Measurements from ENCODE around the gene PIK3AP1.

Gene PIK3AP1

DNA sequence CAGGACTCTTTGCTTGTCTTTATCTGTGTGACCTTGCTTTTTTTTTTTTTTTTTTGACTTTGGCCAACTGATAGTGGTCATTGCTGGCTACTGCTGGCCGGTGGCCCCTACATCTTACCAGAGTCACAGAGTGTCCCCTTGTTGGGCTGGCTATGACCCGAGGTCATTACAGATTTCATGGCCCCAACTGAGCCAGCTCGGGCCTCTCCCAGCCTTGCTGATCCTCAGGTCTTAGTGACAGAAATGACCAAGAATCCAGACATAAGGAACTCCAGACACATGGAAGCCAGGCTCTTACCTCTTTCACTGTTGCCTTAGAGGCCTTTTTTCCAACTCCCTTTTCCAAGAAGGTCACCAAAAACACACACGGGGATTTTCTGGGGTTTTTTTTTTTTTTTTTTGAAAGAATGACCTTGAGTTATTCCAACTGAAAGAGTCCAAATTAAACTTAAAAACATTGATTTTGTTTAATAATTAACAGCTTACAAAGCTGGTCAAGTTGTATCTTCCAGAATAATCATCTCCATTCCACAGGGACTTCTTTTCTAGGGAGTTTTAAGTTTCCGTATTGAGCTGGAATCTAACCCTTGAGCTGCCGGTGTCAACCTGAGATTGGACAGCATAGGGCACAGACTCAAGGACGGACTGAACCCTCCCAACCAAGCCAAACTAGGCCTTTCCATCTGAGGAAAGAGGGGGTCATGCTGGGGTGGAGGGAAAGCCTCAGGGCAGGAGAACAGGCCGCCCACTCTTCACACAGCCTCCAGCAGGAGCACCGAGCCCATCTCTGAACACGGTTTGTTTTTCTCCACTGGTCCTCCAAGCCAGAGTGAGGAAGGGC is 43.8 kb downstream of the PIK3AP1 start:
- H4K20me1 ChIP-seq (ENCODE audit: insufficient read depth, low read length, poor library complexity, severe bottlenecking) = no peaks in the 10 kb centered on the region
- H3K9me3 ChIP-seq (ENCODE audit: insufficient read depth, low read depth, low read length) = no peaks in the 10 kb centered on the region
- H3K27me3 ChIP-seq (ENCODE audit: insufficient read depth, low read length, poor library complexity, severe bottlenecking) = no peaks in the 10 kb centered on the region
- no peaks in the 10 kb centered on the region for H3K9me2 ChIP-seq (replicated peaks; ENCODE audit: low read depth, low read length)
- H3K4me3 ChIP-seq (ENCODE audit: low read length, poor library complexity, severe bottlenecking) = no peak overlapping the region
- no peak for TF ChIP-seq EZH2phosphoT487 (IDR thresholded peaks at IDR 0.05; ENCODE audit: borderline replicate concordance)
- TF ChIP-seq, protein P1, sequence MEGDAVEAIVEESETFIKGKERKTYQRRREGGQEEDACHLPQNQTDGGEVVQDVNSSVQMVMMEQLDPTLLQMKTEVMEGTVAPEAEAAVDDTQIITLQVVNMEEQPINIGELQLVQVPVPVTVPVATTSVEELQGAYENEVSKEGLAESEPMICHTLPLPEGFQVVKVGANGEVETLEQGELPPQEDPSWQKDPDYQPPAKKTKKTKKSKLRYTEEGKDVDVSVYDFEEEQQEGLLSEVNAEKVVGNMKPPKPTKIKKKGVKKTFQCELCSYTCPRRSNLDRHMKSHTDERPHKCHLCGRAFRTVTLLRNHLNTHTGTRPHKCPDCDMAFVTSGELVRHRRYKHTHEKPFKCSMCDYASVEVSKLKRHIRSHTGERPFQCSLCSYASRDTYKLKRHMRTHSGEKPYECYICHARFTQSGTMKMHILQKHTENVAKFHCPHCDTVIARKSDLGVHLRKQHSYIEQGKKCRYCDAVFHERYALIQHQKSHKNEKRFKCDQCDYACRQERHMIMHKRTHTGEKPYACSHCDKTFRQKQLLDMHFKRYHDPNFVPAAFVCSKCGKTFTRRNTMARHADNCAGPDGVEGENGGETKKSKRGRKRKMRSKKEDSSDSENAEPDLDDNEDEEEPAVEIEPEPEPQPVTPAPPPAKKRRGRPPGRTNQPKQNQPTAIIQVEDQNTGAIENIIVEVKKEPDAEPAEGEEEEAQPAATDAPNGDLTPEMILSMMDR (conservative IDR thresholded peaks at IDR 0.05; ENCODE audit: low read length) = no peak
- H3F3A ChIP-seq (ENCODE audit: low read depth) = no peaks in the 10 kb centered on the region; the same call in 1 of the 2 replicates
- H3K9ac ChIP-seq (ENCODE audit: low read depth, low read length, poor library complexity, severe bottlenecking) = no peak overlapping the region
- peaks cover 23% of the 10 kb centered on the region for H3K4me1 ChIP-seq (ENCODE audit: insufficient read depth, low read length, poor library complexity, severe bottlenecking)
- no peak overlapping the region for H2AFZ ChIP-seq (ENCODE audit: low read length)
- H3K79me2 ChIP-seq (ENCODE audit: insufficient read depth, low read length) = peaks cover 27% of the 10 kb centered on the region; the same call in 1 of the 2 replicates
- no peaks in the 10 kb centered on the region; the same call in 1 of the 2 replicates for H3K36me3 ChIP-seq (ENCODE audit: insufficient read depth, low read length)
- no peak overlapping the region for H3K4me2 ChIP-seq (ENCODE audit: low read depth, low read length, poor library complexity, severe bottlenecking)

DNA sequence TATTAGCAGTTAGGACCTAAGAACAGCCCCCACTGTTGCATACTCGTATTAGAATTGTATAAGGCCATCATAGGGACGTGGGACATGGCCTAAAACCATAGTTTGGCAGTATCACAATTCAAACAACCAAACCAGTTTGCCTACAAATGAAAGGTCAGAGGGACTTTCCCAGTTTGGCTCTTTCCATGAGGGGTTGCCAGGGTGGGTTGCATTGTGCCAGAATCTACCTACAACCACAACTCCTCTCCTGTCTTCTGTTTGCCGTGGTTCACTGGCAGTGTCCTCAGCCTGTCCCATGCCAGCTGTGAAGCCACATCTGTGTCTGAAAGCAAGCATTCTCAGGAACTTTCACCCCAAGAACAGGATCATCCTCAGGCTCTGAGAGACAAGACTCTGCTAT is 44.5 kb downstream of the PIK3AP1 start:
- Histone ChIP-seq H3K9me3 (ENCODE audit: insufficient read depth, low read depth, low read length) (no peaks in the 10 kb centered on the region), H3K9me2 (replicated peaks; ENCODE audit: low read depth, low read length) (no peaks in the 10 kb centered on the region), H4K20me1 (ENCODE audit: insufficient read depth, low read length, poor library complexity, severe bottlenecking) (no peaks in the 10 kb centered on the region), H3K9ac (ENCODE audit: low read depth, low read length, poor library complexity, severe bottlenecking) (no peak overlapping the region), H3K4me1 (ENCODE audit: insufficient read depth, low read length, poor library complexity, severe bottlenecking) (peaks cover 23% of the 10 kb centered on the region), H3K27me3 (ENCODE audit: insufficient read depth, low read length, poor library complexity, severe bottlenecking) (no peaks in the 10 kb centered on the region), H2AFZ (ENCODE audit: low read length) (no peak overlapping the region), H3F3A (ENCODE audit: low read depth) (no peaks in the 10 kb centered on the region; the same call in 1 of the 2 replicates), H3K4me3 (ENCODE audit: low read length, poor library complexity, severe bottlenecking) (no peak overlapping the region), H3K79me2 (ENCODE audit: insufficient read depth, low read length) (peaks cover 23% of the 10 kb centered on the region; the same call in 1 of the 2 replicates), H3K36me3 (ENCODE audit: insufficient read depth, low read length) (no peaks in the 10 kb centered on the region; the same call in 1 of the 2 replicates), H3K4me2 (ENCODE audit: low read depth, low read length, poor library complexity, severe bottlenecking) (no peak overlapping the region)
- TF ChIP-seq EZH2phosphoT487 (IDR thresholded peaks at IDR 0.05; ENCODE audit: borderline replicate concordance) = no peak
- TF ChIP-seq, protein P1 (conservative IDR thresholded peaks at IDR 0.05; ENCODE audit: low read length) = no peak

DNA sequence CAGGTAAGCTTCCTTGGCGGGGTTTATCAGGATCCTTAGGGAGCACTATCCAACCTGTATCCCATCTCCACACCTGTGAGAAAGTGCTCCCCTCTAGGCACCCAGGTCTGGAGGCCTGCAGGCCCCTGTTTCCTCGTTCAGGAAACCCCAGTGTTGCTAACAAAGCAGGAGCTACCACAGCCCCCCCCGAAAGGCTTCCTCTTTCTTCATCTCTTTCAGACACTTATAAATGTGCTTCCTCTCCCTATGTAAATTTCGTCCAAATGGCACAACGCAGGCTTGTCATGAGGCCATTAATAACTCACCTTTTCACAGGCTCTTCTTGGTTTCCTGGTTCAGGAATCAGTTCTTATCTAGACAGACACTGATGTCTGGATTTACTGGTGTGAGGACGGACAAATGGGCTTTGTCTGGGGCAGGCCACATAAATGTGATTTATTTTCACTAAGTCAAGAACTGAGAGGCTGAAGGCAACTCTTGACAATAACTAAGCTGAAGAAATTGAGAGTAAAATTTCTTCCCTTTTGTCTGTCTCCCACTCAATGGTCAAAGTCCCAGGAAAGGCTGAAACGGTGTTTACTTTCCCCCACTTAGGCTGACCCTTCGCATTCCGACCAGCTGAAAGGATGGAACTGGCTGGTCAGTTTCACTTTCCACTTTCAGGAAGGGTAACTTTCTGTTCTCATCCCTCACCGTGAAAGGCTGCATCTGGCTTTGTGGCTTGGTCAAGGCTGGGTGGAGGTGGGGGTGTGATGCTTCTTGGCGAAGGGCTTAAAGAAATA is 46.8 kb downstream of the PIK3AP1 start:
- peak overlapping the region; percentile 23 for H3K9ac ChIP-seq (ENCODE audit: low read depth, low read length, poor library complexity, severe bottlenecking)
- no peaks in the 10 kb centered on the region for H3K27me3 ChIP-seq (ENCODE audit: insufficient read depth, low read length, poor library complexity, severe bottlenecking)
- 0 out of 2 replicates have a peak overlapping the region, but pooled peaks have one; percentile 31 for H2AFZ ChIP-seq (ENCODE audit: low read length)
- H3K4me1 ChIP-seq (ENCODE audit: insufficient read depth, low read length, poor library complexity, severe bottlenecking) = peaks cover 23% of the 10 kb centered on the region
- H3K36me3 ChIP-seq (ENCODE audit: insufficient read depth, low read length) = no peaks in the 10 kb centered on the region; the same call in 1 of the 2 replicates
- no peaks in the 10 kb centered on the region for H3K9me2 ChIP-seq (replicated peaks; ENCODE audit: low read depth, low read length)
- no peaks in the 10 kb centered on the region; the same call in 1 of the 2 replicates for H3F3A ChIP-seq (ENCODE audit: low read depth)
- no peaks in the 10 kb centered on the region for H4K20me1 ChIP-seq (ENCODE audit: insufficient read depth, low read length, poor library complexity, severe bottlenecking)
- H3K4me3 ChIP-seq (ENCODE audit: low read length, poor library complexity, severe bottlenecking) = peak overlapping the region; percentile 32
- TF ChIP-seq, protein P1 (conservative IDR thresholded peaks at IDR 0.05; ENCODE audit: low read length) = no peak
- no peak for TF ChIP-seq EZH2phosphoT487 (IDR thresholded peaks at IDR 0.05; ENCODE audit: borderline replicate concordance)
- peak overlapping the region; percentile 63 for H3K4me2 ChIP-seq (ENCODE audit: low read depth, low read length, poor library complexity, severe bottlenecking)
- peaks cover 10% of the 10 kb centered on the region; the same call in 1 of the 2 replicates for H3K79me2 ChIP-seq (ENCODE audit: insufficient read depth, low read length)
- H3K9me3 ChIP-seq (ENCODE audit: insufficient read depth, low read depth, low read length) = no peaks in the 10 kb centered on the region

Measured in Loucy (cell line).